RCC 7860 (cell line): Measurements from ENCODE around the gene FCHSD2.
"Not testable (repeated sequence)": the region's sequence is repeated elsewhere in the genome, so short reads cannot be mapped to it uniquely, and the experiment has no call there.

ENCODE experiments used
- DNase-seq: peaks from one replicate; pipeline ENCODE4 v3.0.0-alpha.2; 2015; ENCODE audit warnings: low spot score
- FAIRE-seq: peaks from 2 replicates; lab custom pipeline; 2012; peaks lifted over from hg19 to GRCh38; lab: Jason Lieb, UNC

FCHSD2 gene

GRCh38 chr11:72850832-72851231 is 291.3 kb downstream of the FCHSD2 start:
- no peak for DNase-seq
- no peak for FAIRE-seq

- no peak for DNase-seq
- no peak for FAIRE-seq
Measured at GRCh38 chr11:72848846-72849466, 293.2 kb downstream of the FCHSD2 start.

- FAIRE-seq (no peak), DNase-seq (no peak)
Measured at GRCh38 chr11:72844356-72844755, 297.8 kb downstream of the FCHSD2 start.

GRCh38 chr11:72842653-72843330 is 299.3 kb downstream of the FCHSD2 start:
- DNase-seq, result no peak
- no peak for FAIRE-seq

- no peak for FAIRE-seq
- DNase-seq, result no peak
Measured at GRCh38 chr11:72842126-72842525, 300.0 kb downstream of the FCHSD2 start.

GRCh38 chr11:72841397-72841796 is 300.7 kb downstream of the FCHSD2 start:
- no peak for DNase-seq
- FAIRE-seq, result no peak

- FAIRE-seq, result no peak
Measured at GRCh38 chr11:72840780-72841179, 301.3 kb downstream of the FCHSD2 start.

GRCh38 chr11:72838691-72839305 is 303.3 kb downstream of the FCHSD2 start:
- DNase-seq (no peak), FAIRE-seq (no peak)

More at GRCh38 chr11:72840780-72841179, 301.3 kb downstream of the FCHSD2 start:
- DNase-seq, result no peak

GRCh38 chr11:72836111-72836510 is 306.0 kb downstream of the FCHSD2 start:
- DNase-seq, result no peak
- no peak for FAIRE-seq

- DNase-seq (no peak), FAIRE-seq (no peak)
Measured at GRCh38 chr11:72834905-72835304, 307.2 kb downstream of the FCHSD2 start.

- no peak for FAIRE-seq
- no peak for DNase-seq
Measured at GRCh38 chr11:72833811-72834493, 308.2 kb downstream of the FCHSD2 start.

- DNase-seq (no peak), FAIRE-seq (no peak)
Measured at GRCh38 chr11:72833083-72833733, 308.9 kb downstream of the FCHSD2 start.

- FAIRE-seq (no peak), DNase-seq (no peak)
Measured at GRCh38 chr11:72832301-72833082, 309.6 kb downstream of the FCHSD2 start.

GRCh38 chr11:72831521-72832300 is 310.4 kb downstream of the FCHSD2 start:
- no peak for FAIRE-seq
- DNase-seq, result peak; percentile 47

- FAIRE-seq (no peak), DNase-seq (no peak)
Measured at GRCh38 chr11:72829884-72830533, 312.1 kb downstream of the FCHSD2 start.

- FAIRE-seq (no peak), DNase-seq (no peak)
Measured at GRCh38 chr11:72829178-72829577, 312.9 kb downstream of the FCHSD2 start.

GRCh38 chr11:72828692-72829101 is 313.4 kb downstream of the FCHSD2 start:
- DNase-seq, result no peak
- FAIRE-seq, result no peak

GRCh38 chr11:72828081-72828567 is 314.0 kb downstream of the FCHSD2 start:
- no peak for FAIRE-seq
- no peak for DNase-seq

GRCh38 chr11:72827656-72828055 is 314.5 kb downstream of the FCHSD2 start:
- not testable (repeated sequence) for DNase-seq, FAIRE-seq
